HG02870 (cell line): Measurements from ENCODE around the gene RFX3.

ENCODE experiments used
- ATAC-seq: cut with Tn5 transposase; IDR thresholded peaks from one replicate; pipeline ENCODE4 v1.9.1; 2021; ENCODE audit warnings: mild to moderate bottlenecking, moderate library complexity; ENCODE audit not compliant: unreplicated experiment

The RFX3 gene

DNA sequence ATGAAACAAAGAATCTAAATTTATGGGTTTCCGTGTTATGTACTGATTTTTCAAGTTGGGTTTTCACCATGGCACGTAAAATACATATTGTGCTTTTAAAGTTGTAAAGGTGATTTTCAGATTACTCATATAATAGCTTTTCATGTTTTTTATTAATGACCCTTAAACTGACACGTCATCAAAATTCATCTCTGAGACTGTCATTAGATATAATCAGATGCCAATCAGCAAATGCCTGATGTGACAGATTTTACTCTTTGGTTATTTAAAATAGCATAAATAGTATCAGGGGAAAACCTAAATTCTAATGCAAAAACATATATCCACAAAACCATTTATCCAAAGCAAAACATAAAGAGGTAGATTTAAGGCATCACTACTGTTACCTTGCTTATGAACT, 11.0 kb downstream of the RFX3 start:
- no peak for ATAC-seq

DNA sequence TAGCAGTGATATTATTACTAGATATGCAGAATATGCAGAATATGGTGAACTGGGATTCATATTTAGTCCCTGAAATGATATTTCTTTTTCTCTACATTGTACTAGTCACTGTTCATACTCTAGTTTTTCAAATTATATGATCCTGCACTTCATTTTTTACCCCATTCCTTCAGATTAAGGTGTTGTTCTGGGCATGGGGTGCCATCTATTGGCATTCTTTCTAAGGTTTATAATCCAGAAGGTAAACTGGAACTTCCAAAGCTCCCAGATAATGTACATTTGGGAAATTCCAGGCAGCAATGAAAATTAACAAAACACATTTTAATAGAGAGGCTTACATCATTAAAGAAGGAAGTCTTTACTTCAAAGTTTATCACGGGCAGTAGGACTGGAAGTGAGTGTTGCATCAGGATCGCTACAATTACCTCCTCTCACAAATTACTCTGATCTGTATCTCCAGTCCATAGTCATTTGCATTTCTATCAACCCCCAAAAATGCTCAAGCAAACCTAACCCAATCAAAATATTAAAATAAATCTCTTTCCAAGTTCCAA, 12.5 kb downstream of the RFX3 start:
- ATAC-seq: no peak

DNA sequence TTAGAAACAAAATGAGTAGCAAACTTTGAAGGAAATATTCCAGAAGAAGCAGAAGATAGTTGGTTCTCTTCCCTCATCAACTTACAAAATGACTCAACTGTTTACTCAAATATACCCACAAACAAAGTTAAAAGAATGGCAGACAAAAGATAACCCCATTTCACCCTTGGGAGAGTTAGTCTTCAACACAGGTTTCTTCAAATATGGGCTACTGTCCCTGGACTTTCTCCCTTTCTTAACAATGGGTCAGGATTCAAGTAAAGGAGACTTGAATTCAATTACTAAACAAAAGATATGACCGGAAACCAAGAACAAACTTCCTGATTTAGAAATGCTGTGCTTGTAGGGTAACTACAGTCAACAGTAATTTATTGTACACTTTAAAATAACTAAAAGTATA, 14.2 kb downstream of the RFX3 start:
- ATAC-seq: no peak

DNA sequence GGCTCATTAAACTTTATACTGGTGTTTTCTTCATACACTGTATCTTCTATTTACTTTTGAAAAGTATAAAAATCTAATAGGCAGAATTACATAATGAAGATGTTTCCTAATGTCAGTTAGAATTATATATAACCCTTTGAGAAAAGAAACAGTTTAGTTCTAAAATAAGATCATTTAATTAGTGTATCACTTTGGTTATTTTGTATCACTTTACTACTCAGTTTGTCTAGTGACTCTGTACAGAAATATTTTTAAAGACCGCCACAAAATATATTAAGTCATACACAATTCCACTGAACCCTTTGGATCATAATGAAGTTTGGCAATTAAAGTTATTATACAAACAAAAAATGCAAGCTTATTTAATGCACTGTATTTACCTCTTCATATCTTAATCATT, 15.0 kb downstream of the RFX3 start:
- no peak for ATAC-seq

DNA sequence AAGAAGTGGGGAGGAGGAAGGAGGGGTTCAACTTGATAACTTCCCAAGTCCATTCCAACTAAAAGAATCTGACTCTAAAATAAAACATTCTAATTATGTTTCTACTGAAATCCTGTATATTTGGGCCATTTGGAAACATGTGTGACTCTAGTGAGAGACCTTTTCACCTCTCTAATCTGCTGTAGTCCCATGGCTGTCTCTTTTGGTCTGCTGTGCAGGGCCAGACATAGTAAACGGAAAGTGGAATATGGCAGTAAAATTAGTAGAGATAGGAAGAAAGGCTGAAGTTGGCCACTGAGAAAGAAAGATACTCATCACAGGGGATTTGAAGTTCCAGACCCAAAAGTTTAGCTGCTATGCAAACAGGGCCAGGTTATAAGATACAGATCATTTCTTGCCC, 15.9 kb downstream of the RFX3 start:
- ATAC-seq: no peak

DNA sequence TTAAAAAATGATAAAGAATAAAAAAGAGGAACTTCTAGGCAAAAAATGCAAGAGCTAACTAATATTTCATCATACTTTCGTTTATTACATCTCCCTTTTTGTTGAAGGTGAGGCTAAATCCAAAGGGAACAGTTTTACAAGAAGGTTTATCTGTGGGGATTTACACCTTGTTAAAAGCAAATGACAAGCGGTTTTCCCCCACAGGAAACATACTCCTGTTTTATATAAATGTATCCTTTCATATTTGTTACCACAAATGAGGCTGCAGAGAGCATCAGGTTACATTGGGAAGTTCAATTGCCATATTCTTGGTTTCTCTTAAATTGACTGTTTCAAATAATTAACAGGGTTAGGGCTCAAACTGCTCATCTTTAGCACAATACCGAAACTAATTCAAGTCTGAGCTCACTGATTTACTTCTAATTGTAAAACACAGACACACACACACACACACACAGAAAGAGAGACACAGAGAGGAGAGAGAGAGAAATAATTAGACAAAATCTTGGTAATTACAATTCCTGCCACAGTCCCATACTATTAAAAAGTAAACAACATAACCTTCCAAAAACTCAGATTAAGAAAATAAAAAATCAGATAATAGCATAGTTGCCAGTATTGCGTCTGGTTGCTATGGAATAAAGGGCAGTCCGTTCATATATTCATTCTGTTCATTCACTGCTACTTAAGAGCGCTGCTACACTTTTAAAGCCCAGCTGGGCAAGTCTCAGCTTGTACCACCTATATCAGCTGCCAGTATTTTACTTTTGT, 17.1 kb downstream of the RFX3 start:
- no peak for ATAC-seq

DNA sequence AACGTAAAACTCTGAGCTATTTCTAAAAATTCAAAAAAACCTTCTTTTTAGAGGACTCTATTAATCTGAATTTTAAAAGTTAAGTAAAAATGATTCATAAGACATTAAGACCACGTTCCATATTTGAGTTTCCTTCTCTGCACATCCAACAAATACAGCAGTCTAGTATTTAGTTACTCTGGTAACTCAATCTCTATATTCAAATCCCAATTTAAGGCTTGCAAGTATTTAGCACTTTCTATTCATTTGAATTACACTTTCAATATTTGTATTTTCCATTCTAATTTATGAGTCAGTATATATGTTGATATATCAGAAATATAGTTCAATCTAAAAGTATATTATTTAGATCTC, 17.7 kb downstream of the RFX3 start:
- ATAC-seq: no peak

DNA sequence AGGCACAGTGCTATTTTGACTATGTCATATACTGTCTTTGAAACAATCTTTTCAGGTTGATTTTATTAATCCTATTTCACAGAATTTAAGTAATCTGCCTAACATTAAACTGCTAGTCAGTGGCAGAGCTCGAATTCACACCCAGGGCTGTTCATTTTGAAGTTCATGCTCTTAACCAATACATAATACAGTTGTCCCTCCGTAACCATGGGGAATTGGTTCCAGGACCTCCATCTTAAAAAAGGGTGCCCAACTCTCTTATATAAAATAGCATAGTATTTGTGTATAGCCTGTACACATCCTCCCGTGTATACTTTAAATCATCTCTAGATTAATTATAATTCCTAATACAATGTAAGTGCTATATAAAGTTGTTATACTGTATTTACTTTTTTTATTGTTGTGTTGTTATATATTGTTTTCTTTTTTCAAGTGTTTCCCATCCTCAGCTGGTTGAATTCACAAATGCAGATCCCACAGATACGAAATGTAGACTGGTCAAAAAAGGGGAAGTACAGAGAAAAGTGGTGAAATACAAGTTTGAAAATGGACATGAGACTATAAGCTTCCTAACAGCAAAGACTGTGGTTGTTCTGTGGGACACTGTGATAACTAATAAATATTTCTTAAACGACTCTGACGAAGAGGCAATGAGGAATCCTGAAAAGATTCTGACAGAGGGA, 18.3 kb downstream of the RFX3 start:
- peak; percentile 59 for ATAC-seq

DNA sequence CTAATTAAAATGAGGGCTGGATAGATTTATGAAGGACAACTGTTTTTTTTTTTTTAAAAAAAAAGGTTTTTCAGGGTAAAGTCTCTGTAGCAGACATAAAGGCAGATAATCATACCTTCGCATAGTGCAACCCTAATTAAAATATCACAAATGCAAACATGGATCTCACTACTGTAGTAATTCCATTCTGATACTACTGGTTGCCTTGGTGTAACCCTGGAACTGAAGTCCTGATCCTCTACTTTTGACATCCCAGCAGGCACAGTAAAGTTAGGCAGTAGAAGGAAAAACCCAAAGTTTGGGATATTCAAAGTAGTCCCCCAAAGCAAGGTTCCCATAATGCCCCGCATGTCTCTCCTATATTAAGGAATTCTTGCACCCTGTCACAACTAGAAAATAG, 19.6 kb downstream of the RFX3 start:
- no peak for ATAC-seq

DNA sequence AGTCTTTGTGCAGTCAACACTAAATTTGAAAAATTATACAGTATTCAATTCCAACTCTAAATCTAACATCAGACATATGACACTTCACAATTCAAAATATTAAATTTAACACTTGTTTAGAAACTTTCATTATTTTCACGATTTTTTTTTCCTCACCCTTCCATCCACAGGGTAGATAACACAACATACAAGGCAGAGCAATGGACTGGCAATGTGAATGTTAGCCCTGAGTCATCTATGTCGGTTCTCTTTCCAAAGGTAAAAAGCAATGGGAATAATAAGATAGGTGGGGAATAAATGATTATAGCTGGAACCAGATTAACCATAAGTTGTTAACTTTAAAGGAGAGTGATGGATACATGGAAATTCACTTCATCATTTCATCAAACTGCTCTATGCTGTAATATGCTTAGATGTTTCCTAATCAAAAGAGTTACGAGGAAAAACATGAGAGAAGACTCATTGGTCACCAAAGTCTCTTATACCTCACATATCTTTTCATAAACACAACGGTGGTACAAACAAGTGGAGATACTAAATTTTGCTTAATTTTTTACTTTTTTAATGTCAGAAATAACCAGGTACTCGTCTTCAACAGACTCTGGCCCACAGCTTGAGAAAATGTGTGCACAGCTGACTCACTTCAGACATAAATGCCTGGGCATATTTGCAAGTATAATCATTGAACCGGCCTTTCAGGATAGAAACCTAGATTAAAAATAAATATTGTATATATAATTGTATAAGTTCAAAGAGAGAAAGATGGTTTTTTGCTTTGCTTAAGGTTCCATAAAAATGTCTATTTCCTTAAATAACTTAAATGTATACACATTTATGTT, 23.0 kb downstream of the RFX3 start:
- no peak for ATAC-seq

DNA sequence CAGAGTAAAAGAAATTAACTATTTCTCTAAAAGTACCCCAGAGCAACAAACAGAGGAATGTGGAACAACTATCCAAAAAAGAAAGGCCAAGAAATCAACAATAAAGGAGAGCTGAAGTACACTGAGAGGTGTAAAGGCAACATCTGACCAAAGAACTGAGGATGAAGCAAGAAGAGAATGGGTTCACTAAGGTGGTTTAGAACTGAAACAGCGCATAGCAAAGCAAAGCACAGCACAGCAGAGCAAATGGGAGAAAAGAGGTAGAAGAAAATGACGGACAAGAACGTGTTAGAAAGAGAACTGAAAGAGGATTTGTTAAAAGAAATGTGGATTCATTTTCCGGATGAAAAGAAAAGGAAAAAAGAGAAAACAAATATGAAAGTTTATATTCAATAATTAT, 25.8 kb downstream of the RFX3 start:
- ATAC-seq: peak; percentile 51

DNA sequence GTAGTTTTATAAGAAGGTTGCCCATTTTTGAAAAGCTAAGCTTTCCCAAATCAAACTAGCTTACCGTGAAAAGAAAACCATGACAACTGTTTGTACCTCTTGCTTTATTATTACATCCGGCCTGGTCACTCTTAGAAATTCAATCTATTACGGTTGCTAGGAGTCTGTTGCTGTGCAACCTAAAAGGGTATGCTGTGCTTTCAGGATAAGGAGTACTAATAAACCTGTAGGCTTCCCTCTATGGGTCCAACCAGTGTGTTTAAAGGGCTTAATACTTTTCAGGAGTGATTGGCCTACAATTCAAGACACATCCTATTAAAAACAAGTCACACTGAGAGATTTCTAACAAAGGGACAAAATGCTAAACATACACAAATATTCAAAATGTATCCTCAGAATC, 27.1 kb downstream of the RFX3 start:
- ATAC-seq: no peak

DNA sequence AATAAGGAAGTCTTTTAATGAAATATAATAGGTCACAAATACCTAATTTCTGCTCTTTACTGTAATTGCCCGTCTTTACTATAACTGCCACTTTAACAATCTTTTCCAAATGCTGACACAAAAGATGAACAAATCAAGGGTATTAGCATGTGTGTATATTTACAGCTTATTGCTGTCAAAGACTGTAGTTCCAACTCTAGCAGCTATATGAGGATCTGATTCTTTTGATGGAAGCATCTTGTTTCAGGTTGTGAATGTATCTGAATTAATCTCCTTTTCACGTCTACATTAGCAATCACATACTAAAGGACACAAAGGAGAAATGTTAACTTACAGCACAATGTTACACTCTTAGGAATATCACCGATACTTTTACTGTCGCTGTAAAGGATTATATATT, 27.9 kb downstream of the RFX3 start:
- no peak for ATAC-seq

DNA sequence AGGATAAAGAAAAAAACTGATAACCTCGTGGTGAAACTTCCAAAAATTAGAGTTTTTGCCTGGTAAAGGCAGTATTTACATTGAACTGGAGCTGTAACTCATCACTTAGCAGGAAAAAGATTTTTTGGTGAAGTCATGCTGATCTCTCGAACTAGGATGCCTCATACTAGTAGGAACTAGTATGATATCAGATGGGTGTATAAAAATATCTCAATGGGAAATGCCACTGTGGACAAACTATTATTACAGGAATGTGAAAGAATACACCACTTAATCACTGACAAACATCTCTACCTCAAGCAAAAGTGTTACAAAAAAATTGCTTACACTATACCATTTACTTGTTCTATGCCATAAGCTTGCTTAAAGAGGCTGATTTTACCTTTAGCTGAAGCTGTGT, 28.4 kb downstream of the RFX3 start:
- no peak for ATAC-seq

DNA sequence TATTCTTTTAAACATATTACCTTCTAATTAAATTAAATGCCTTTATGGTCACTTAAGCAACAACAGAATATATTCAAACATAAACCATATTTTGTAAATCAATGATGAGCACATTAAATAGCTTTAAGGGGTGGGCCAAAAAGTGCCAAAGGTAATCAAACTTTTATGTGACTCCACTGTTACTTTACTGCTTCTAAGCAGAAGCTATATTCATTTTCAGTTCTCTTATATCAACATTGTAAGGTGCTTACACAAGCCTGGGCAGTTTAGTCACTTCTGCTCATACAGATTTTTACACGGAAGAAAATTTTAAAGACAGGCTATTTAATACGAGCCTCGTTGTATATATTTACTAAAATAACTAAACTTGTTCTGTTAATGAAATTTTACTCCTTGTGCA, 29.9 kb downstream of the RFX3 start:
- ATAC-seq: no peak

DNA sequence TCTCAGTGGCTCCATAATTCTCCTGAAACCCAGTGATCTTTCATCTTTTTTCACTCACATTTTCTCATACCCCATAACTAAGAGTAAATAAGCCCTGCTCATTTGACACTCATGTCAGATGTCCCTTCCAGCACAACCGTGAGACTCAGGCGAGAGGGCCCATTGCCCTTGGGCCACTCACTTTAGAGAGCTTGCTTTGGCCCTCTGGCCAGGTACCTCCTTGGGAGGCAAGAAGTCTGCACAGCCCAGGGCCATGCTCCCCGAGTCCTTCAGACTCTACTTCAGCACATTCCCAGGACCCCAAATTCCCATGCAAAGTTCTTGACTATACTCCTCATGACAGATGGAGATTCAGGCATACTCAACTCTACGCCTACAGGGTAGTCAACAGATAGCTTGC, 33.6 kb downstream of the RFX3 start:
- no peak for ATAC-seq

DNA sequence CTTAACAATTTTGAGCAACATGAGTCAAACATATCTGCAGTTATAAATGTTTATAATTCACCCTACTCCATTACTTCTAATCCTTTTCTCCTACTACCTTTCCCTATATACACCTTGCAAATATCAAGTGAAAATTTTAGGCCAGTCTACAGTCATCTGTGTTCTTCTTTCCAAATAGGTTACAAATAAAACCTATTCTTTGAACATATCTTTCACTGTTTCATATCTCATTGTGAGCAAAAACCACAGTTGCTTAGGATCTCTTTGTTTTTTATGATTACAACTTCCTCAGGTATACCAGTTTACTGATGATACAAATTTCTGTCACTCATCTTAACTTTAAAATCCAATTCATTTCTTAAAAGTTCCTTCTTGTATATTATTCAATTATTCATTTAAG, 34.4 kb downstream of the RFX3 start:
- ATAC-seq: no peak

DNA sequence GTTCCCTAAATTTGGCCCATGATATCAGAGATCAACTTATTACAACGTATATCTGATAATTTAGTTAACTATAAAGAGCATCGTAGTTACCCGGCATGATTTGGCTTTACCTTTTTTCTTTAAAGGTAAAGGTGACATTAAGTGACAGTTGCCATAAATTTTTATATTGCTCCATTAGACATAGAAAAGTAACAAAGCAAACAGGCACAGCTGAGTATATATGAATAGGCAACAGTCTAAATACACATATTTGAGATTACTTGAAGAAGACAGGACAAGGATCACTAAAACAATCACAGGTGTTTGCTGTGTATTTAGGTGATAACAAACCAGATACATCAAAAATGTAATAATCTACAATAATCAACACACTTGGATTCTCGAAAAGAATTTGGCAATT, 34.8 kb downstream of the RFX3 start:
- ATAC-seq: no peak

DNA sequence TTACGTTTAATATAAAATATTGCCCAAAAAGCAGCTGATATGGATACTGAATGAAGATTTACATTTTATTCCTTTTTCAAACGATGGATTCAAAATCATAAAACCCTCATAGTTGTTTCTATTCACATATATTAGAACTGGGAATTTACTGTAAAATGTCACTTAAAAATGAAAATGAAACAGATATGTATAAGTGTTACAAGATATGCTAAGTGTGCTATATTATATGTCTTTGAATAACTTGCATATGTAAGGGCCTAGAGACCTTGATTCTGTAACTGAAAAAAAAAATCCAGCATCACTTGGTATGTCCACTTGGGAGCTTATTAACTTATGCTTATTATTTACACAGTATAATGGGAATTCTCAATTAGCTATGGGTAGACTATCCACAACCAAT, 43.2 kb downstream of the RFX3 start:
- ATAC-seq: no peak

DNA sequence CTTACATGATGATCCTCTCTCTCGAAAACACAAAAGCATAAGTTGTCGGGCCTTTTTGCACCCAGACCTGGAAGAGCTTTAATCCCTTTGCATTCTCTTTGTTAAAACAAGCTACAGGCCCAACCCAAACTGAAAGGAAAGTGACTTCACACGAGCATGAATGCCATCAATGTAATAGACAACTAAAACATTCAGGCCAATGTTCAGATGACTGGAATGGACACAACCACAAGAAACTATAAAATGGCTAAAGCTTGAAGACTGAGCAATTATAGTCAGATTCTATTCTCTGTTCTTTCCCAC, 45.5 kb downstream of the RFX3 start:
- no peak for ATAC-seq

DNA sequence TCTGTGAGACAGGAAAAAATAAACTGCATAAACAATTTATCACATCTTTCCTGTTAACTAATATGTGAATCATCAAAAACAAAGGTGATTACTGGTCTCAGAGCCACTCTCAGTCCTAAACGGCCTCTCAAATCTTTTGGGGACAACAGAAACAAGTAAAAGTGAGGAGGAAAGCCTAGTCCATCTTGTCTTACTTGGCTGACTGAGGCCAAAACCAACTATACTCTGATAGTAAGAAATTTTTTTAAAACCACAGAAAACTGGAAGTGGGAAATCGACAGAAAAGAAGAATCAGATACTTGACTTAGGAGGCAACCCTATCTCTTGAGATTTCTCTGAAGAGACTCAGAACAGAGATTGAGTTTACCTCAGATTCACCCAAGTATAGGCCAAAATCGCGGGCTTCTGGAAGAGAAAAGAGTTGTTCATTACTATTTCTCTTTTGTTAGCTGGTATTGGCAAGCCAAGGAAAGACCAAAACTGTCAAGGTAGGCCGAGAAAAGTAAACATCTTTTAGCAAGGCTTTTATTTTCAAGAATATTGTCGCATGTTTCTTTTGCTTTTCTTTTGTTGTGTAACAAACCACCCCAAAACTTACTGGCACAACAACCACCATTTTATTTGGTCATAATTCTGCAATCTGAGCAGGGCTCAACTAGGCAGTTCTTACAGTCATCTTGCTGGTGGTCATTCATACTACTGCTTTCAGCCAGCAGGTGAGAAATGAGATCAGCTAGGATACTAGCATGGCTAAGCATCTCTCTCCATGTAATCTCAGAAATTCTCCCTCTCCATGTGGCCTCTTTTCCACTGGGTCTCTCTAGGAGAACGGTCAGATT, 46.1 kb downstream of the RFX3 start:
- peak; percentile 56 for ATAC-seq
